ENCODE measurements around the gene SIRPG. TPM values are rescaled to one million over a fixed set of nuclear protein-coding genes. Genes with fewer than 3 reads are reported as not detected.
"Not testable (repeated sequence)": the region's sequence is repeated elsewhere in the genome, so short reads cannot be mapped to it uniquely, and the experiment has no call there.

SIRPG gene
- polyA plus RNA-seq, 2 donors: 0.62 to 0.79 TPM

- 92 to 93% methylated on average over 8 of the region's 8 CpGs for WGBS, 2 donors
- Histone ChIP-seq H3K27ac (ENCODE audit: low read depth in 2 of 2, low read length in 1 of 2) (no peak overlapping the region), H3K36me3 (ENCODE audit: control insufficient read depth in 2 of 2, insufficient read depth in 2 of 2, low read length in 1 of 2) (no peaks in the 10 kb centered on the region), H3K4me3 (ENCODE audit: low read depth in 1 of 2, low read length in 2 of 2) (no peak overlapping the region), H3K9me3 (ENCODE audit: control insufficient read depth in 2 of 2, insufficient read depth in 1 of 2, low read depth in 1 of 2, low read length in 1 of 2) (no peaks in the 10 kb centered on the region), H3K4me1 (ENCODE audit: control insufficient read depth in 2 of 2, insufficient read depth in 2 of 2, low read length in 1 of 2) (no peaks in the 10 kb centered on the region), H3K27me3 (ENCODE audit: control insufficient read depth in 1 of 2, insufficient read depth in 2 of 2, low read length in 2 of 2) (no peaks in the 10 kb centered on the region)
Observed at GRCh38 chr20:1644101-1644962, 13.2 kb downstream of the SIRPG start.

GRCh38 chr20:1638643-1639042 lies 18.9 kb downstream of the SIRPG start:
- WGBS, 2 donors: 69 to 84% methylated on average over 2 of the region's 2 CpGs
- not testable (repeated sequence) for H3K27ac ChIP-seq (ENCODE audit: low read depth in 2 of 2, low read length in 1 of 2); H3K9me3 ChIP-seq (ENCODE audit: control insufficient read depth in 2 of 2, insufficient read depth in 1 of 2, low read depth in 1 of 2, low read length in 1 of 2); H3K36me3 ChIP-seq (ENCODE audit: control insufficient read depth in 2 of 2, insufficient read depth in 2 of 2, low read length in 1 of 2); H3K4me1 ChIP-seq (ENCODE audit: control insufficient read depth in 2 of 2, insufficient read depth in 2 of 2, low read length in 1 of 2); H3K27me3 ChIP-seq (ENCODE audit: control insufficient read depth in 1 of 2, insufficient read depth in 2 of 2, low read length in 2 of 2); H3K4me3 ChIP-seq (ENCODE audit: low read depth in 1 of 2, low read length in 2 of 2)

- H3K27ac ChIP-seq (ENCODE audit: low read depth in 2 of 2, low read length in 1 of 2): no peak overlapping the region
- H3K4me3 ChIP-seq (ENCODE audit: low read depth in 1 of 2, low read length in 2 of 2): no peak overlapping the region
- H3K9me3 ChIP-seq (ENCODE audit: control insufficient read depth in 2 of 2, insufficient read depth in 1 of 2, low read depth in 1 of 2, low read length in 1 of 2): no peaks in the 10 kb centered on the region
- no peaks in the 10 kb centered on the region for H3K36me3 ChIP-seq (ENCODE audit: control insufficient read depth in 2 of 2, insufficient read depth in 2 of 2, low read length in 1 of 2)
- 74% methylated on average over 2 of the region's 2 CpGs for WGBS, 2 donors
- no peaks in the 10 kb centered on the region for H3K4me1 ChIP-seq (ENCODE audit: control insufficient read depth in 2 of 2, insufficient read depth in 2 of 2, low read length in 1 of 2)
- no peaks in the 10 kb centered on the region for H3K27me3 ChIP-seq (ENCODE audit: control insufficient read depth in 1 of 2, insufficient read depth in 2 of 2, low read length in 2 of 2)
Observed at GRCh38 chr20:1637755-1638154, 19.8 kb downstream of the SIRPG start.

GRCh38 chr20:1637226-1637625 lies 20.4 kb downstream of the SIRPG start:
- WGBS, 2 donors: 48 to 52% methylated on average over 2 of the region's 2 CpGs
- H3K27ac ChIP-seq (ENCODE audit: low read depth in 2 of 2, low read length in 1 of 2): no peak overlapping the region
- no peak overlapping the region for H3K4me3 ChIP-seq (ENCODE audit: low read depth in 1 of 2, low read length in 2 of 2)
- no peaks in the 10 kb centered on the region for H3K4me1 ChIP-seq (ENCODE audit: control insufficient read depth in 2 of 2, insufficient read depth in 2 of 2, low read length in 1 of 2)
- no peaks in the 10 kb centered on the region for H3K9me3 ChIP-seq (ENCODE audit: control insufficient read depth in 2 of 2, insufficient read depth in 1 of 2, low read depth in 1 of 2, low read length in 1 of 2)
- H3K36me3 ChIP-seq (ENCODE audit: control insufficient read depth in 2 of 2, insufficient read depth in 2 of 2, low read length in 1 of 2): no peaks in the 10 kb centered on the region
- no peaks in the 10 kb centered on the region for H3K27me3 ChIP-seq (ENCODE audit: control insufficient read depth in 1 of 2, insufficient read depth in 2 of 2, low read length in 2 of 2)

GRCh38 chr20:1636621-1637020 lies 21.0 kb downstream of the SIRPG start:
- Histone ChIP-seq H3K27ac (ENCODE audit: low read depth in 2 of 2, low read length in 1 of 2) (no peak overlapping the region), H3K4me3 (ENCODE audit: low read depth in 1 of 2, low read length in 2 of 2) (no peak overlapping the region)
- 60 to 73% methylated on average over 2 of the region's 2 CpGs for WGBS, 2 donors

GRCh38 chr20:1635291-1635979 lies 22.1 kb downstream of the SIRPG start:
- Histone ChIP-seq H3K27ac (ENCODE audit: low read depth in 2 of 2, low read length in 1 of 2) (no peak overlapping the region), H3K4me3 (ENCODE audit: low read depth in 1 of 2, low read length in 2 of 2) (no peak overlapping the region), H3K9me3 (ENCODE audit: control insufficient read depth in 2 of 2, insufficient read depth in 1 of 2, low read depth in 1 of 2, low read length in 1 of 2) (no peaks in the 10 kb centered on the region), H3K36me3 (ENCODE audit: control insufficient read depth in 2 of 2, insufficient read depth in 2 of 2, low read length in 1 of 2) (no peaks in the 10 kb centered on the region), H3K27me3 (ENCODE audit: control insufficient read depth in 1 of 2, insufficient read depth in 2 of 2, low read length in 2 of 2) (no peaks in the 10 kb centered on the region), H3K4me1 (ENCODE audit: control insufficient read depth in 2 of 2, insufficient read depth in 2 of 2, low read length in 1 of 2) (no peaks in the 10 kb centered on the region)
- WGBS, 2 donors: 77 to 78% methylated on average over 10 of the region's 10 CpGs

More at GRCh38 chr20:1636621-1637020, 21.0 kb downstream of the SIRPG start:
- H3K4me1 ChIP-seq (ENCODE audit: control insufficient read depth in 2 of 2, insufficient read depth in 2 of 2, low read length in 1 of 2): no peaks in the 10 kb centered on the region
- no peaks in the 10 kb centered on the region for H3K27me3 ChIP-seq (ENCODE audit: control insufficient read depth in 1 of 2, insufficient read depth in 2 of 2, low read length in 2 of 2)
- H3K9me3 ChIP-seq (ENCODE audit: control insufficient read depth in 2 of 2, insufficient read depth in 1 of 2, low read depth in 1 of 2, low read length in 1 of 2): no peaks in the 10 kb centered on the region
- H3K36me3 ChIP-seq (ENCODE audit: control insufficient read depth in 2 of 2, insufficient read depth in 2 of 2, low read length in 1 of 2): no peaks in the 10 kb centered on the region

- Histone ChIP-seq H3K27me3 (ENCODE audit: control insufficient read depth in 1 of 2, insufficient read depth in 2 of 2, low read length in 2 of 2) (no peaks in the 10 kb centered on the region), H3K4me1 (ENCODE audit: control insufficient read depth in 2 of 2, insufficient read depth in 2 of 2, low read length in 1 of 2) (no peaks in the 10 kb centered on the region), H3K36me3 (ENCODE audit: control insufficient read depth in 2 of 2, insufficient read depth in 2 of 2, low read length in 1 of 2) (no peaks in the 10 kb centered on the region), H3K27ac (ENCODE audit: low read depth in 2 of 2, low read length in 1 of 2) (no peak overlapping the region), H3K4me3 (ENCODE audit: low read depth in 1 of 2, low read length in 2 of 2) (no peak overlapping the region), H3K9me3 (ENCODE audit: control insufficient read depth in 2 of 2, insufficient read depth in 1 of 2, low read depth in 1 of 2, low read length in 1 of 2) (peaks cover 0 to 2% of the 10 kb centered on the region in 2 donors)
- 77 to 83% methylated on average over 4 of the region's 4 CpGs for WGBS, 2 donors
Observed at GRCh38 chr20:1633535-1633934, 24.0 kb downstream of the SIRPG start.

- H3K4me1 ChIP-seq (ENCODE audit: control insufficient read depth in 2 of 2, insufficient read depth in 2 of 2, low read length in 1 of 2): no peaks in the 10 kb centered on the region
- WGBS, 2 donors: 67 to 69% methylated on average over 4 of the region's 4 CpGs
- no peaks in the 10 kb centered on the region for H3K27me3 ChIP-seq (ENCODE audit: control insufficient read depth in 1 of 2, insufficient read depth in 2 of 2, low read length in 2 of 2)
- no peak overlapping the region for H3K4me3 ChIP-seq (ENCODE audit: low read depth in 1 of 2, low read length in 2 of 2)
- H3K36me3 ChIP-seq (ENCODE audit: control insufficient read depth in 2 of 2, insufficient read depth in 2 of 2, low read length in 1 of 2): no peaks in the 10 kb centered on the region
- no peak overlapping the region for H3K27ac ChIP-seq (ENCODE audit: low read depth in 2 of 2, low read length in 1 of 2)
- H3K9me3 ChIP-seq (ENCODE audit: control insufficient read depth in 2 of 2, insufficient read depth in 1 of 2, low read depth in 1 of 2, low read length in 1 of 2): peaks cover 0 to 2% of the 10 kb centered on the region in 2 donors
Observed at GRCh38 chr20:1632178-1632577, 25.4 kb downstream of the SIRPG start.

- H3K4me1 ChIP-seq (ENCODE audit: control insufficient read depth in 2 of 2, insufficient read depth in 2 of 2, low read length in 1 of 2): no peaks in the 10 kb centered on the region
- H3K36me3 ChIP-seq (ENCODE audit: control insufficient read depth in 2 of 2, insufficient read depth in 2 of 2, low read length in 1 of 2): no peaks in the 10 kb centered on the region
- no peaks in the 10 kb centered on the region for H3K27me3 ChIP-seq (ENCODE audit: control insufficient read depth in 1 of 2, insufficient read depth in 2 of 2, low read length in 2 of 2)
- no peak overlapping the region for H3K27ac ChIP-seq (ENCODE audit: low read depth in 2 of 2, low read length in 1 of 2)
- H3K9me3 ChIP-seq (ENCODE audit: control insufficient read depth in 2 of 2, insufficient read depth in 1 of 2, low read depth in 1 of 2, low read length in 1 of 2): peaks cover 0 to 2% of the 10 kb centered on the region in 2 donors
- H3K4me3 ChIP-seq (ENCODE audit: low read depth in 1 of 2, low read length in 2 of 2): no peak overlapping the region
- WGBS, 2 donors: 60 to 72% methylated on average over 9 of the region's 9 CpGs
Observed at GRCh38 chr20:1631309-1632151, 26.0 kb downstream of the SIRPG start.
